HepG2 (cell line): ENCODE measurements around the gene UNC13D. TPM values are rescaled to one million over a fixed set of nuclear protein-coding genes. Genes with fewer than 3 reads are reported as not detected.
A peak's percentile ranks its signal among the peaks of the same experiment; 100 is the strongest.

Experiments used
- CHCHD3 ChIP-seq: sonication (generic); formaldehyde crosslinking; IDR thresholded peaks from 2 replicates; pipeline ENCODE4 v1.8.0; 2022; ENCODE audit warnings: mild to moderate bottlenecking, missing genetic modification reagents, moderate library complexity
- E2F2 ChIP-seq: sonication (generic); formaldehyde crosslinking; IDR thresholded peaks from 2 replicates; pipeline ENCODE4 v1.4.0; 2020; ENCODE audit warnings: missing genetic modification reagents, borderline replicate concordance
- ETV5 ChIP-seq: IDR thresholded peaks from 2 replicates; pipeline ENCODE4 v1.6.1; 2018; ENCODE audit warnings: missing biosample characterization, missing genetic modification reagents, inconsistent platforms, borderline replicate concordance
- FOXM1 ChIP-seq: sonication (generic); formaldehyde crosslinking; IDR thresholded peaks from 2 replicates; pipeline ENCODE4 v1.5.0; 2020; ENCODE audit warnings: missing genetic modification reagents
- FOXP1 ChIP-seq, 2 experiments: fragments of 450-650 bp in 1 of 2; IDR thresholded peaks; 2 replicates each; pipeline ENCODE4 v1.6.1; 2017 to 2018; ENCODE audit warnings: antibody characterized with exemption in 1 of 2
- GRHL1 ChIP-seq: sonication (generic); formaldehyde crosslinking; conservative IDR thresholded peaks from 2 replicates; pipeline ENCODE4 v1.8.0; 2022; ENCODE audit warnings: missing genetic modification reagents
- HOXA9 ChIP-seq: sonication (generic); formaldehyde crosslinking; IDR thresholded peaks from 2 replicates; pipeline ENCODE4 v1.8.1; 2022; ENCODE audit warnings: missing genetic modification reagents, mild to moderate bottlenecking, moderate library complexity, borderline replicate concordance
- MEIS2 ChIP-seq: sonication (generic); formaldehyde crosslinking; IDR thresholded peaks from 2 replicates; pipeline ENCODE4 v1.9.0; 2021; ENCODE audit warnings: mild to moderate bottlenecking, missing genetic modification reagents
- SCMH1 ChIP-seq: sonication (generic); formaldehyde crosslinking; IDR thresholded peaks from 2 replicates; pipeline ENCODE4 v1.9.0; 2021; ENCODE audit warnings: missing genetic modification reagents, mild to moderate bottlenecking, borderline replicate concordance
- SOX13 ChIP-seq, 3 experiments: fragments of 450-650 bp in 1 of 3; sonication (generic) in 1 of 3; formaldehyde crosslinking in 1 of 3; IDR thresholded peaks in 2 of 3; conservative IDR thresholded peaks in 1 of 3; 2 replicates each; pipeline versions ENCODE4 v1.5.0 to v1.6.1; 2016 to 2020; ENCODE audit warnings: antibody characterized with exemption in 1 of 3, mild to moderate bottlenecking in 1 of 3, missing compliant biosample characterization in 1 of 3, missing genetic modification reagents in 1 of 3, moderate library complexity in 1 of 3
- ZNF552 ChIP-seq: sonication (generic); formaldehyde crosslinking; IDR thresholded peaks from 2 replicates; pipeline ENCODE4 v1.9.0; 2022; ENCODE audit warnings: missing genetic modification reagents, mild to moderate bottlenecking, borderline replicate concordance
- ZNF83 ChIP-seq: sonication (generic); formaldehyde crosslinking; IDR thresholded peaks from 2 replicates; pipeline ENCODE4 v1.4.0; 2020; ENCODE audit warnings: missing genetic modification reagents, mild to moderate bottlenecking, borderline replicate concordance
- ZSCAN21 ChIP-seq: sonication (generic); formaldehyde crosslinking; IDR thresholded peaks from 2 replicates; pipeline ENCODE4 v1.8.0; 2022; ENCODE audit warnings: mild to moderate bottlenecking, missing genetic modification reagents, moderate library complexity, borderline replicate concordance
- ZSCAN25 ChIP-seq: sonication (generic); formaldehyde crosslinking; IDR thresholded peaks from 2 replicates; pipeline ENCODE4 v1.8.0; 2022; ENCODE audit warnings: mild to moderate bottlenecking, missing genetic modification reagents
- polyA plus RNA-seq, 8 experiments: library from polyadenylated mRNA; depleted of rRNA in 3 of 8; stranded (reverse) in 7 of 8; unstranded in 1 of 8; fragments of >200 nt; fragmentation: Illumina TruSeq in 4 of 8; extraction: Trizol in 4 of 8; gene quantifications; 2 replicates each; pipeline versions ENCODE4 v1.2.1 to v1.2.3, GENCODE V29; 2011 to 2016; ENCODE audit warnings: low read depth in 4 of 8, missing spikeins in 1 of 8, mixed read lengths in 1 of 8; ENCODE audit not compliant: insufficient read depth in 1 of 8
- total RNA-seq, 5 experiments: library from RNA; depleted of rRNA; stranded (reverse); fragments of >200 nt; fragmentation: Illumina TruSeq; extraction: Trizol; gene quantifications; 2 replicates each; pipeline ENCODE4 v1.2.3, GENCODE V29; 2016; ENCODE audit warnings: low read depth in 1 of 5
- TF ChIP-seq, protein P1 (sequence below): IDR thresholded peaks from 2 replicates; pipeline ENCODE4 v1.6.1; 2016; ENCODE audit warnings: low read depth
- TF ChIP-seq, protein P2 (sequence below): IDR thresholded peaks from 2 replicates; pipeline ENCODE4 v1.6.1; 2012; ENCODE audit warnings: inconsistent platforms

Gene UNC13D
- total and polyA plus RNA-seq, 2 of the 13 experiments (the other 11 are each of a cell fraction or from before 2014, with no cell fraction given) = 29.7 to 42.7 TPM

DNA sequence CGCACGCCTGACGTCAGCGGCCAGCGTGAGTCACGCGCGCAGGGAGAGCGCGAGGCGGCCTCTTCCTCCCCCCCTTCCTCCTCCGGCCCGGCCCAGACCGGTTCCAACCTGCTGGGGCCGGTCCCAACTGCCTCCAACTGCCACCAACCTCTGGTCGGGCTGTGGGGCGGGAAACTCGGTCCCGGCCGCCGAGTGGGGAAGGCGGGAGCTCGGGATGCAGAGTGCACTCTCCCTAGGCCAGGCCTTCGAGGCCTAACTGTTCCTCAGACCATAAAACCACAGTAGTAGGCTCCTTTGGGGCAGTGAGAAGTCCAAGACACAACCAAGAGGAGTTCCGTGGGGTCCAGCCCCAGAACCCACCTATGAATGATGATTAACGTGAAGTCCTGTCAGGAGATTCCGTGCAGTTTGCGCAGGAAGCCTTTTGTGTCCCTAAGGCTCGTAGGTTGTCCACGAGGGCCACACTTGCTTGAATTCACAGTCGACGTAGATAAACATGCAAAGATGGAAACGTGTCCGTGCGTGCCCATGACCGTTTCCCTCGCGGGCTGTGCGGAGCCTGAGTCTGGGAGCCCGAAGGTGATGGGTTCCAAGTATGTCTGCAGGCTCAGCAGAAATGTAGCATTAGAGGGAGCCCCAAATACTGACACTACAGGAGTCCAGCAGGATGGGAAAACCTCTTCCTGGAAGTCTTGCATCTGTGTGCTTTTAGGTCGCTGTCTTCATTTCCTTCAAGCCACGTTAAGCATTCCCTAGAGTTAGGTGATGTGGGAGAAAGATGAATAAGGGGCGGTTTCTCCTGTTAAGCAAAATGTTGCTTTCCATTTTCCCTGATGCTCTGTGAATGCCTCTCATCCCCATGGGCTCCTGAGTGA, 59.0 kb downstream of the UNC13D start (continued):
- TF ChIP-seq HOXA9 (CRISPR knock-in tag) = 0 out of 2 replicates have a peak, but pooled peaks have one; percentile 68
- TF ChIP-seq SOX13 (IDR thresholded peaks at IDR 0.05) = peak; percentile 99
- peak in 1 of 2 experiments; percentile 42; a peak in 1 of 4 replicates for TF ChIP-seq SOX13 (CRISPR knock-in tag; conservative IDR thresholded peaks at IDR 0.05 in 1 of 2, IDR thresholded peaks at IDR 0.05 in 1 of 2)
- TF ChIP-seq GRHL1 (CRISPR knock-in tag) = no peak
- TF ChIP-seq MEIS2 (CRISPR knock-in tag) = peak; percentile 69; the same call in 1 of the 2 replicates
- TF ChIP-seq, protein P1, sequence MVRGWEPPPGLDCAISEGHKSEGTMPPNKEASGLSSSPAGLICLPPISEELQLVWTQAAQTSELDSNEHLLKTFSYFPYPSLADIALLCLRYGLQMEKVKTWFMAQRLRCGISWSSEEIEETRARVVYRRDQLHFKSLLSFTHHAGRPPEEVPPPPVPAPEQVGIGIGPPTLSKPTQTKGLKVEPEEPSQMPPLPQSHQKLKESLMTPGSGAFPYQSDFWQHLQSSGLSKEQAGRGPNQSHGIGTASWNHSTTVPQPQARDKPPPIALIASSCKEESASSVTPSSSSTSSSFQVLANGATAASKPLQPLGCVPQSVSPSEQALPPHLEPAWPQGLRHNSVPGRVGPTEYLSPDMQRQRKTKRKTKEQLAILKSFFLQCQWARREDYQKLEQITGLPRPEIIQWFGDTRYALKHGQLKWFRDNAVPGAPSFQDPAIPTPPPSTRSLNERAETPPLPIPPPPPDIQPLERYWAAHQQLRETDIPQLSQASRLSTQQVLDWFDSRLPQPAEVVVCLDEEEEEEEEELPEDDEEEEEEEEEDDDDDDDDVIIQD (CRISPR knock-in tag) = no peak; the same call in 1 of the 2 replicates
- TF ChIP-seq CHCHD3 = peak; percentile 86
- no peak for TF ChIP-seq FOXM1 (CRISPR knock-in tag)
- no peak; the same call in 1 of the 2 replicates for TF ChIP-seq E2F2
- TF ChIP-seq, protein P2, sequence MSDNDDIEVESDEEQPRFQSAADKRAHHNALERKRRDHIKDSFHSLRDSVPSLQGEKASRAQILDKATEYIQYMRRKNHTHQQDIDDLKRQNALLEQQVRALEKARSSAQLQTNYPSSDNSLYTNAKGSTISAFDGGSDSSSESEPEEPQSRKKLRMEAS = peak; percentile 78; the same call in 1 of the 2 replicates
- peak; percentile 72 for TF ChIP-seq ETV5 (CRISPR knock-in tag)
- no peak; the same call in 1 of the 2 replicates for TF ChIP-seq ZSCAN21
- no peak for TF ChIP-seq SCMH1 (CRISPR knock-in tag)
- TF ChIP-seq ZNF83 (CRISPR knock-in tag) = no peak
- TF ChIP-seq ZNF552 (CRISPR knock-in tag) = no peak; the same call in 1 of the 2 replicates
- no peak for TF ChIP-seq FOXP1 (IDR thresholded peaks at IDR 0.05)
- TF ChIP-seq FOXP1 (CRISPR knock-in tag; IDR thresholded peaks at IDR 0.05) = no peak
- peak; percentile 94 for TF ChIP-seq ZSCAN25 (CRISPR knock-in tag)
- TF ChIP-seq, all 625 proteins: peak for 326
